H1 (cell line): ENCODE measurements around the gene KIAA0930. TPM values are rescaled to one million over a fixed set of nuclear protein-coding genes. Genes with fewer than 3 reads are reported as not detected.

Experiments
- CTCF ChIA-PET: fragments of 300-600 bp; sonication (Branson Sonifier 250); formaldehyde crosslinking; loops from one replicate; lab custom pipeline; 2021; ENCODE audit not compliant: partially characterized antibody; lab: Charles Lee
- POLR2A ChIA-PET: fragments of 300-600 bp; sonication (Branson Sonifier 250); formaldehyde crosslinking; loops from one replicate; lab custom pipeline; 2021; ENCODE audit warnings: inconsistent platforms; ENCODE audit not compliant: partially characterized antibody; lab: Charles Lee
- DNase-seq, 2 experiments: peaks; one replicate each; pipeline versions ENCODE4 v3.0.0 to v3.0.0-alpha.2; 2010 to 2022; ENCODE audit warnings: low spot score in 2 of 2, low read depth in 1 of 2, mixed read lengths in 1 of 2
- FAIRE-seq: peaks from 2 replicates; lab custom pipeline; 2011; peaks lifted over from hg19 to GRCh38; lab: Jason Lieb, UNC
- H2AFZ ChIP-seq: 2 replicates; pipeline ENCODE4 v1.8.1; 2012; ENCODE audit warnings: low read length, inconsistent platforms
- H2AK5ac ChIP-seq: 2 replicates; pipeline ENCODE4 v1.6.1; 2013; ENCODE audit warnings: low read depth, low read length
- H2BK120ac ChIP-seq: replicated peaks from 2 replicates; pipeline ENCODE3; 2013; ENCODE audit warnings: low read depth, low read length, inconsistent platforms
- H2BK12ac ChIP-seq: 2 replicates; pipeline ENCODE4 v1.6.1; 2013; ENCODE audit warnings: low read depth, low read length
- H2BK15ac ChIP-seq: 2 replicates; pipeline ENCODE4 v1.6.1; 2013; ENCODE audit warnings: low read length
- H2BK20ac ChIP-seq: 2 replicates; pipeline ENCODE4 v1.6.1; 2013; ENCODE audit warnings: low read length
- H2BK5ac ChIP-seq: 2 replicates; pipeline ENCODE4 v1.6.1; 2013; ENCODE audit warnings: low read depth, low read length
- H3K14ac ChIP-seq: 2 replicates; pipeline ENCODE4 v1.6.1; 2013; ENCODE audit warnings: inconsistent platforms; ENCODE audit not compliant: insufficient read length
- H3K18ac ChIP-seq: 2 replicates; pipeline ENCODE4 v1.6.1; 2013; ENCODE audit warnings: low read length; ENCODE audit errors: extremely low read depth
- H3K23ac ChIP-seq: 2 replicates; pipeline ENCODE4 v1.6.1; 2013; ENCODE audit warnings: inconsistent platforms; ENCODE audit not compliant: insufficient read length
- H3K23me2 ChIP-seq: 2 replicates; pipeline ENCODE4 v1.6.1; 2013; ENCODE audit warnings: low read depth, low read length
- H3K27ac ChIP-seq: 2 replicates; pipeline ENCODE4 v1.6.1; 2011; ENCODE audit warnings: low read depth, low read length, inconsistent platforms
- H3K27me3 ChIP-seq, 4 experiments: replicated peaks in 1 of 4; 1 replicate in 1 of 4; 2 replicates in 3 of 4; pipeline versions ENCODE4 v1.6.1 to v1.8.1; 2011 to 2013; ENCODE audit warnings: low read length in 3 of 4, mild to moderate bottlenecking in 3 of 4, inconsistent platforms in 2 of 4, mixed read lengths in 2 of 4, moderate library complexity in 1 of 4; ENCODE audit not compliant: control insufficient read depth in 3 of 4, insufficient read depth in 3 of 4; ENCODE audit errors: extremely low read depth in 1 of 4
- H3K36me3 ChIP-seq, 4 experiments: 2 replicates each; pipeline versions ENCODE4 v1.6.1 to v1.8.1; 2011 to 2013; ENCODE audit warnings: mild to moderate bottlenecking in 4 of 4, low read length in 3 of 4, moderate library complexity in 2 of 4, control low read depth in 1 of 4, inconsistent platforms in 1 of 4; ENCODE audit not compliant: insufficient read depth in 4 of 4, control insufficient read depth in 2 of 4
- H3K4ac ChIP-seq: replicated peaks from 2 replicates; pipeline ENCODE3; 2013; ENCODE audit warnings: low read length, low read depth, mixed read lengths, inconsistent platforms; ENCODE audit not compliant: insufficient read length
- H3K4me1 ChIP-seq, 4 experiments: replicated peaks in 1 of 4; 1 replicate in 1 of 4; 2 replicates in 3 of 4; pipeline versions ENCODE4 v1.6.1 to v1.8.1; 2011 to 2013; ENCODE audit warnings: low read length in 3 of 4, inconsistent platforms in 2 of 4, mixed read lengths in 1 of 4; ENCODE audit not compliant: insufficient read depth in 4 of 4, control insufficient read depth in 3 of 4
- H3K4me2 ChIP-seq, 2 experiments: 2 replicates each; pipeline versions ENCODE4 v1.6.1 to v1.8.1; 2011 to 2013; ENCODE audit warnings: low read depth in 2 of 2, low read length in 2 of 2, control low read depth in 1 of 2, inconsistent platforms in 1 of 2, mild to moderate bottlenecking in 1 of 2; ENCODE audit not compliant: insufficient read depth in 1 of 2
- H3K4me3 ChIP-seq, 4 experiments: fragments of 200-600, 300-600 bp in 1 of 4; sonication (generic), shearing (Covaris generic), sonication (Bioruptor Twin) in 1 of 4; 2 replicates each; pipeline versions ENCODE4 v1.5.1 to v1.8.1; 2011 to 2016; ENCODE audit warnings: low read length in 4 of 4, low read depth in 3 of 4, control low read depth in 2 of 4, inconsistent platforms in 2 of 4, mild to moderate bottlenecking in 2 of 4, mixed read lengths in 1 of 4, moderate library complexity in 1 of 4; ENCODE audit not compliant: insufficient read depth in 2 of 4; ENCODE audit errors: extremely low read depth in 1 of 4
- H3K56ac ChIP-seq: replicated peaks from 2 replicates; pipeline ENCODE3; 2013; ENCODE audit warnings: low read depth, mild to moderate bottlenecking, mixed read lengths, low read length, inconsistent platforms; ENCODE audit not compliant: insufficient read length
- H3K79me1 ChIP-seq: 2 replicates; pipeline ENCODE4 v1.6.1; 2013; ENCODE audit warnings: low read depth, low read length, control low read depth
- H3K79me2 ChIP-seq, 2 experiments: 2 replicates each; pipeline versions ENCODE4 v1.6.1 to v1.8.1; 2012 to 2013; ENCODE audit warnings: low read length in 2 of 2, mild to moderate bottlenecking in 2 of 2, inconsistent platforms in 1 of 2; ENCODE audit not compliant: insufficient read depth in 2 of 2, control insufficient read depth in 1 of 2
- H3K9ac ChIP-seq, 4 experiments: replicated peaks in 1 of 4; 1 replicate in 1 of 4; 2 replicates in 3 of 4; pipeline versions ENCODE4 v1.6.1 to v1.8.1; 2011 to 2013; ENCODE audit warnings: low read depth in 3 of 4, low read length in 3 of 4, control low read depth in 2 of 4, mild to moderate bottlenecking in 2 of 4, moderate library complexity in 2 of 4, inconsistent platforms in 1 of 4; ENCODE audit errors: extremely low read depth in 1 of 4
- H3K9me3 ChIP-seq, 2 experiments: 2 replicates each; pipeline versions ENCODE4 v1.6.1 to v1.8.1; 2012 to 2013; ENCODE audit warnings: mild to moderate bottlenecking in 2 of 2, moderate library complexity in 2 of 2, control low read depth in 1 of 2, inconsistent platforms in 1 of 2, low read depth in 1 of 2, low read length in 1 of 2, mixed read lengths in 1 of 2; ENCODE audit not compliant: insufficient read depth in 2 of 2
- H4K20me1 ChIP-seq, 2 experiments: replicated peaks in 1 of 2; 2 replicates each; pipeline versions ENCODE3 to v1.8.1; 2011 to 2013; ENCODE audit warnings: inconsistent platforms in 2 of 2, low read length in 2 of 2, mild to moderate bottlenecking in 1 of 2; ENCODE audit not compliant: insufficient read depth in 2 of 2, control insufficient read depth in 1 of 2
- H4K5ac ChIP-seq: 2 replicates; pipeline ENCODE4 v1.6.1; 2013; ENCODE audit warnings: low read length, low read depth, mixed read lengths, inconsistent platforms; ENCODE audit not compliant: insufficient read length
- H4K8ac ChIP-seq: 2 replicates; pipeline ENCODE4 v1.8.0; 2013; ENCODE audit warnings: mild to moderate bottlenecking, moderate library complexity, low read length, inconsistent platforms; ENCODE audit not compliant: insufficient read depth; ENCODE audit errors: extremely low read depth
- H4K91ac ChIP-seq: replicated peaks from 2 replicates; pipeline ENCODE3; 2013; ENCODE audit warnings: low read length, mixed read lengths, inconsistent platforms; ENCODE audit not compliant: insufficient read length
- BCL11A ChIP-seq, 2 experiments: IDR thresholded peaks; one replicate each; pipeline ENCODE4 v1.6.1; 2011; ENCODE audit warnings: low read depth in 2 of 2, low read length in 2 of 2, mild to moderate bottlenecking in 2 of 2
- CHD2 ChIP-seq: IDR thresholded peaks from 2 replicates; pipeline ENCODE4 v1.6.1; 2012; ENCODE audit warnings: low read length, improper control_type of control experiment
- CTBP2 ChIP-seq: IDR thresholded peaks from 2 replicates; pipeline ENCODE4 v1.7.0; 2011; ENCODE audit warnings: borderline replicate concordance, mild to moderate bottlenecking, moderate library complexity, mixed read lengths, low read length; ENCODE audit not compliant: insufficient read depth, insufficient read length
- GABPA ChIP-seq: IDR thresholded peaks from 2 replicates; pipeline ENCODE4 v1.6.1; 2011; ENCODE audit warnings: mild to moderate bottlenecking, low read length, moderate library complexity, borderline replicate concordance; ENCODE audit not compliant: insufficient read depth
- GTF2F1 ChIP-seq: IDR thresholded peaks from 2 replicates; pipeline ENCODE4 v1.6.1; 2012; ENCODE audit warnings: low read depth, low read length, improper control_type of control experiment, borderline replicate concordance
- KDM5A ChIP-seq: fragments of 200-600 bp; IDR thresholded peaks from 2 replicates; pipeline ENCODE4 v1.7.1; 2012; ENCODE audit warnings: mild to moderate bottlenecking, low read length, inconsistent platforms, mixed read lengths
- RFX5 ChIP-seq: IDR thresholded peaks from 2 replicates; pipeline ENCODE4 v1.6.1; 2011; ENCODE audit warnings: low read depth, low read length, improper control_type of control experiment, borderline replicate concordance
- SAP30 ChIP-seq: fragments of 300-600 bp; sonication (generic); IDR thresholded peaks from 2 replicates; pipeline ENCODE4 v1.7.1; 2012; ENCODE audit warnings: low read length, moderate library complexity, mild to moderate bottlenecking, inconsistent platforms; ENCODE audit not compliant: insufficient read depth, insufficient replicate concordance
- TBP ChIP-seq: IDR thresholded peaks from 2 replicates; pipeline ENCODE4 v1.6.1; 2011; ENCODE audit warnings: low read depth, low read length, improper control_type of control experiment
- TCF12 ChIP-seq: IDR thresholded peaks from 2 replicates; pipeline ENCODE4 v1.6.1; 2011; ENCODE audit warnings: low read depth, mild to moderate bottlenecking, low read length
- WGBS, 2 experiments: shearing (Covaris generic) in 1 of 2; methylation state at CpG; one replicate each; pipeline versions ENCODE4 v1.1.6 to v1.1.7; 2013 to 2015; ENCODE audit warnings: low lambda C conversion rate in 2 of 2, mixed read lengths in 2 of 2, inconsistent platforms in 1 of 2, low coverage in 1 of 2, missing lambda C conversion rate in 1 of 2; ENCODE audit not compliant: insufficient replicate concordance in 2 of 2, insufficient coverage in 1 of 2, insufficient read length in 1 of 2; ENCODE audit errors: extremely low coverage in 1 of 2, missing lambda C conversion rate in 1 of 2; 5-methylcytosine and 5-hydroxymethylcytosine counted together
- polyA plus RNA-seq, 7 experiments: library from polyadenylated mRNA; depleted of rRNA in 3 of 7; stranded (reverse) in 5 of 7; unstranded in 2 of 7; fragments of >200 nt in 5 of 7; fragments of 200-250 nt in 2 of 7; gene quantifications; 1 replicate in 5 of 7; 2 replicates in 1 of 7; 4 replicates in 1 of 7; pipeline versions ENCODE4 v1.2.1 to v1.2.3, GENCODE V29; 2011 to 2013; ENCODE audit warnings: missing spikeins in 2 of 7, mixed read lengths in 2 of 7
- total RNA-seq: library from RNA; stranded (reverse); fragmentation: NEBNext Ultra II Directional; extraction: Animal tissue kit (Norgen Biotek cat#: 25700); gene quantifications from 2 replicates; pipeline ENCODE4 v1.2.1, GENCODE V29; 2021
- TF ChIP-seq, protein P1 (sequence below): IDR thresholded peaks from 2 replicates; pipeline ENCODE4 v1.6.1; 2011; ENCODE audit warnings: low read length, improper control_type of control experiment

The KIAA0930 gene
- total and polyA plus RNA-seq, 2 of the 8 experiments (the other 6 are each of a cell fraction or from before 2014, with no cell fraction given), result 61.9 to 66.1 TPM

- Histone ChIP-seq H3K4me2 (no peak overlapping the region), H3K79me2 (peaks cover 0 to 12% of the 10 kb centered on the region in 2 experiments; a peak in 2 of 4 replicates), H3K36me3 (no peaks in the 10 kb centered on the region), H3K79me1 (peaks cover 8% of the 10 kb centered on the region), H4K91ac (no peak overlapping the region), H2AFZ (no peak overlapping the region), H3K23me2 (no peaks in the 10 kb centered on the region), H4K20me1 (peaks cover 4 to 23% of the 10 kb centered on the region in 2 experiments), H3K9ac (no peak overlapping the region), H3K18ac (no peak overlapping the region), H2BK20ac (no peak overlapping the region), H3K14ac (no peak overlapping the region), H3K4ac (no peak overlapping the region), H3K4me1 (peaks cover 0 to 21% (median 8%) of the 10 kb centered on the region in 4 experiments; a peak in 6 of 7 replicates), H4K5ac (no peak overlapping the region), H3K56ac (no peak overlapping the region), H3K23ac (no peak overlapping the region), H2BK15ac (no peak overlapping the region), H3K4me3 (no peak overlapping the region), H2BK120ac (no peak overlapping the region), H3K27ac (no peak overlapping the region), H3K9me3 (no peaks in the 10 kb centered on the region), H2BK12ac (no peak overlapping the region), H4K8ac (no peak overlapping the region), H2BK5ac (no peak overlapping the region), H2AK5ac (no peak overlapping the region), H3K27me3 (no peaks in the 10 kb centered on the region)
- TF ChIP-seq KDM5A (no peak), TCF12 (no peak), GABPA (no peak), BCL11A (IDR thresholded peaks at IDR 0.05; ENCODE audit: low read depth in 2 of 2, low read length in 2 of 2) (no peak), GTF2F1 (no peak), TBP (no peak), RFX5 (no peak), SAP30 (no peak), CTBP2 (no peak), CHD2 (no peak)
- TF ChIP-seq, protein P1, sequence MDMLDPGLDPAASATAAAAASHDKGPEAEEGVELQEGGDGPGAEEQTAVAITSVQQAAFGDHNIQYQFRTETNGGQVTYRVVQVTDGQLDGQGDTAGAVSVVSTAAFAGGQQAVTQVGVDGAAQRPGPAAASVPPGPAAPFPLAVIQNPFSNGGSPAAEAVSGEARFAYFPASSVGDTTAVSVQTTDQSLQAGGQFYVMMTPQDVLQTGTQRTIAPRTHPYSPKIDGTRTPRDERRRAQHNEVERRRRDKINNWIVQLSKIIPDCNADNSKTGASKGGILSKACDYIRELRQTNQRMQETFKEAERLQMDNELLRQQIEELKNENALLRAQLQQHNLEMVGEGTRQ, result no peak
- CTCF ChIA-PET, result interaction anchor here (1.3 to 4.4 kb wide), 5 partner anchors 7 to 27 kb away, joined by 3 to 25 read pairs (median 5); no protein-coding TSS in a partner anchor
- POLR2A ChIA-PET, result interaction anchor here (1.0 to 1.3 kb wide), 4 partner anchors 9 to 100 kb away, joined by 3 to 4 read pairs (median 3); no protein-coding TSS in a partner anchor
- 92% methylated on average over 8 of the region's 8 CpGs; no CpG with 5 or more reads in 1 of the 2 experiments for WGBS, 2 experiments
- no peak for FAIRE-seq
- DNase-seq, result no peak
Observed at GRCh38 chr22:45210991-45211390, 29.7 kb downstream of the KIAA0930 start.
